Cardiac muscle cell (in vitro differentiated cells and primary cell): ENCODE results near the gene HTR5A. TPM values are rescaled to one million over a fixed set of nuclear protein-coding genes. Genes with fewer than 3 reads are reported as not detected.

Experiments
- DNase-seq, 2 donors: peaks; one replicate each; pipeline versions ENCODE4 v3.0.0 to v3.0.0-alpha.2; 2010 to 2017; ENCODE audit warnings: low read depth in 1 of 2, low spot score in 1 of 2
- H3K27ac ChIP-seq: fragments of 200-600 bp; sonication (generic); 2 replicates; pipeline ENCODE4 v1.5.1; 2016
- H3K27me3 ChIP-seq: fragments of 200-600 bp; sonication (generic); 2 replicates; pipeline ENCODE4 v1.6.0; 2016; ENCODE audit warnings: control low read depth
- H3K36me3 ChIP-seq: fragments of 200-600 bp; sonication (generic); 2 replicates; pipeline ENCODE4 v1.5.1; 2016; ENCODE audit warnings: control low read depth
- H3K4me1 ChIP-seq: fragments of 200-600 bp; sonication (generic); 2 replicates; pipeline ENCODE4 v1.8.1; 2017; ENCODE audit warnings: low read depth, mild to moderate bottlenecking, mixed run types
- H3K4me3 ChIP-seq: fragments of 200-600 bp; sonication (generic); 2 replicates; pipeline ENCODE4 v1.5.1; 2016; ENCODE audit warnings: mild to moderate bottlenecking
- H3K9me3 ChIP-seq: fragments of 200-600 bp; sonication (generic); 2 replicates; pipeline ENCODE4 v1.5.1; 2017; ENCODE audit warnings: low read depth, mild to moderate bottlenecking, control low read depth
- CTCF ChIP-seq: IDR thresholded peaks from 2 replicates; pipeline ENCODE4 v1.5.1; 2012; ENCODE audit warnings: low read depth, mild to moderate bottlenecking, low read length
- polyA plus RNA-seq: library from polyadenylated mRNA; unstranded; fragments of >200 nt; fragmentation: Nextera tagmentation; extraction: Ambion mirVana; gene quantifications from 2 replicates; pipeline ENCODE4 v1.2.1, GENCODE V29; 2016
- total RNA-seq: library from RNA; depleted of rRNA; stranded (reverse); fragments of >200 nt; gene quantifications from 2 replicates; pipeline ENCODE4 v1.2.3, GENCODE V29; 2016

HTR5A gene
- total and polyA plus RNA-seq, 2 experiments from 2014 or later: not detected

GRCh38 chr7:155038335-155038734 is 31.8 kb upstream of the HTR5A start:
- H3K27ac ChIP-seq: no peak overlapping the region
- no peaks in the 10 kb centered on the region for H3K4me1 ChIP-seq
- TF ChIP-seq CTCF: no peak
- no peak for DNase-seq
- H3K36me3 ChIP-seq: no peaks in the 10 kb centered on the region
- H3K27me3 ChIP-seq: no peaks in the 10 kb centered on the region
- H3K4me3 ChIP-seq: no peak overlapping the region
- no peaks in the 10 kb centered on the region for H3K9me3 ChIP-seq

GRCh38 chr7:155043756-155044155 is 26.4 kb upstream of the HTR5A start:
- no peak for TF ChIP-seq CTCF
- Histone ChIP-seq H3K4me3 (no peak overlapping the region), H3K9me3 (no peaks in the 10 kb centered on the region), H3K36me3 (no peaks in the 10 kb centered on the region), H3K27ac (no peak overlapping the region), H3K4me1 (no peaks in the 10 kb centered on the region), H3K27me3 (no peaks in the 10 kb centered on the region)
- no peak for DNase-seq

GRCh38 chr7:155048006-155048405 is 22.1 kb upstream of the HTR5A start:
- Histone ChIP-seq H3K36me3 (no peaks in the 10 kb centered on the region), H3K27me3 (no peaks in the 10 kb centered on the region), H3K9me3 (no peaks in the 10 kb centered on the region), H3K4me1 (no peaks in the 10 kb centered on the region), H3K4me3 (no peak overlapping the region), H3K27ac (no peak overlapping the region)
- TF ChIP-seq CTCF: no peak
- no peak for DNase-seq

- Histone ChIP-seq H3K36me3 (no peaks in the 10 kb centered on the region), H3K4me3 (no peak overlapping the region), H3K27ac (no peak overlapping the region), H3K27me3 (no peaks in the 10 kb centered on the region), H3K4me1 (no peaks in the 10 kb centered on the region), H3K9me3 (no peaks in the 10 kb centered on the region)
- DNase-seq: no peak
- TF ChIP-seq CTCF: no peak
Measured at GRCh38 chr7:155051355-155051754, 18.8 kb upstream of the HTR5A start.

- Histone ChIP-seq H3K9me3 (no peaks in the 10 kb centered on the region), H3K27me3 (no peaks in the 10 kb centered on the region), H3K4me3 (no peak overlapping the region), H3K36me3 (no peaks in the 10 kb centered on the region), H3K27ac (no peak overlapping the region), H3K4me1 (no peaks in the 10 kb centered on the region)
- no peak for TF ChIP-seq CTCF
- DNase-seq: no peak
Measured at GRCh38 chr7:155053002-155053401, 17.1 kb upstream of the HTR5A start.

GRCh38 chr7:155054761-155055160 is 15.4 kb upstream of the HTR5A start:
- no peak for DNase-seq
- Histone ChIP-seq H3K9me3 (no peaks in the 10 kb centered on the region), H3K4me3 (no peak overlapping the region), H3K27ac (no peak overlapping the region), H3K36me3 (no peaks in the 10 kb centered on the region), H3K27me3 (no peaks in the 10 kb centered on the region), H3K4me1 (no peaks in the 10 kb centered on the region)
- no peak for TF ChIP-seq CTCF
